HL-60 (cell line): ENCODE data around the gene AKNA.

Experiments used
- CTCF ChIP-seq: IDR thresholded peaks from one replicate; pipeline ENCODE4 v1.5.1; 2011; ENCODE audit warnings: low read length, control low read depth, inconsistent platforms; ENCODE audit not compliant: insufficient read depth
- GABPA ChIP-seq: IDR thresholded peaks from 2 replicates; pipeline ENCODE4 v1.6.1; 2012; ENCODE audit warnings: low read depth

GRCh38 chr9:114385397-114386181 is 2.2 kb downstream of the AKNA start:
- TF ChIP-seq CTCF (no peak), GABPA (no peak)
